Endothelial cell (in vitro differentiated cells): ENCODE measurements around the gene ST6GALNAC4. TPM values are rescaled to one million over a fixed set of nuclear protein-coding genes. Genes with fewer than 3 reads are reported as not detected.

Experiments used
- DNase-seq: peaks from one replicate; pipeline ENCODE4 v3.0.0; 2021; ENCODE audit warnings: low spot score
- H3K27ac Mint-ChIP-seq: one replicate; pipeline ENCODE4 v1.8.0; 2021; ENCODE audit warnings: mixed read lengths, inconsistent platforms; ENCODE audit not compliant: unreplicated experiment
- H3K27me3 Mint-ChIP-seq: one replicate; pipeline ENCODE4 v1.8.0; 2021; ENCODE audit warnings: mild to moderate bottlenecking, moderate library complexity, mixed read lengths, inconsistent platforms; ENCODE audit not compliant: unreplicated experiment
- H3K36me3 Mint-ChIP-seq: one replicate; pipeline ENCODE4 v1.8.0; 2021; ENCODE audit warnings: mild to moderate bottlenecking, low read depth, mixed read lengths, inconsistent platforms; ENCODE audit not compliant: unreplicated experiment
- H3K4me1 Mint-ChIP-seq: one replicate; pipeline ENCODE4 v1.8.0; 2021; ENCODE audit warnings: mild to moderate bottlenecking, mixed read lengths, inconsistent platforms; ENCODE audit not compliant: unreplicated experiment
- H3K4me3 Mint-ChIP-seq: one replicate; pipeline ENCODE4 v1.8.0; 2021; ENCODE audit warnings: mild to moderate bottlenecking, mixed read lengths, inconsistent platforms; ENCODE audit not compliant: unreplicated experiment
- H3K9me3 Mint-ChIP-seq: one replicate; pipeline ENCODE4 v1.8.0; 2021; ENCODE audit warnings: mixed read lengths, inconsistent platforms; ENCODE audit not compliant: unreplicated experiment
- total RNA-seq: library from RNA; stranded (reverse); fragmentation: NEBNext Ultra II Directional; extraction: Animal tissue kit (Norgen Biotek cat#: 25700); gene quantifications from one replicate; pipeline ENCODE4 v1.2.1, GENCODE V29; 2021; ENCODE audit not compliant: unreplicated experiment
- TF ChIP-seq, protein P1 (sequence below): fragments of 200-600 bp; sonication (generic); IDR thresholded peaks from one replicate; pipeline ENCODE4 v1.5.0; 2021; ENCODE audit warnings: antibody characterized with exemption; ENCODE audit not compliant: unreplicated experiment

ST6GALNAC4 gene
- total RNA-seq, 1 donor from 2014 or later = 25.0 TPM

DNA sequence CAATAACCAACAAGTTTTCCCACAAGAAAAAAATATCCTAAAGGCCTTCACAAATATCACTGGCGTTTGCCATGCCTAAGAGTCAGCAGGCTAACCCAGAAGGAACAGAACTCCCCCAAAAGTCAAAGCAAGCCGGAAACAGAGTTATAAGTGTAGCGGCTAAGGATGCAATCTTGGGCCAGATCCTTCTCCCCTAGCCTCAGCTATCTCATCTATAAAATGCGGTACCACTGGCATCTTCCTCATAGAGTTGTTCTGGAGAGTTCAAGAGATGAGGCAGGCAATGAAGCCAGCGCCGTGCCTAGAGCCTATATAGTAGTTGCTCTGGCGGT is 20.2 kb upstream of the ST6GALNAC4 start:
- Mint-ChIP-seq H3K27ac (peak overlapping the region; percentile 91), H3K4me3 (peak overlapping the region; percentile 96), H3K9me3 (no peaks in the 10 kb centered on the region), H3K27me3 (peaks cover 11% of the 10 kb centered on the region), H3K36me3 (peaks cover 12% of the 10 kb centered on the region), H3K4me1 (peaks cover 24% of the 10 kb centered on the region)
- TF ChIP-seq, protein P1, sequence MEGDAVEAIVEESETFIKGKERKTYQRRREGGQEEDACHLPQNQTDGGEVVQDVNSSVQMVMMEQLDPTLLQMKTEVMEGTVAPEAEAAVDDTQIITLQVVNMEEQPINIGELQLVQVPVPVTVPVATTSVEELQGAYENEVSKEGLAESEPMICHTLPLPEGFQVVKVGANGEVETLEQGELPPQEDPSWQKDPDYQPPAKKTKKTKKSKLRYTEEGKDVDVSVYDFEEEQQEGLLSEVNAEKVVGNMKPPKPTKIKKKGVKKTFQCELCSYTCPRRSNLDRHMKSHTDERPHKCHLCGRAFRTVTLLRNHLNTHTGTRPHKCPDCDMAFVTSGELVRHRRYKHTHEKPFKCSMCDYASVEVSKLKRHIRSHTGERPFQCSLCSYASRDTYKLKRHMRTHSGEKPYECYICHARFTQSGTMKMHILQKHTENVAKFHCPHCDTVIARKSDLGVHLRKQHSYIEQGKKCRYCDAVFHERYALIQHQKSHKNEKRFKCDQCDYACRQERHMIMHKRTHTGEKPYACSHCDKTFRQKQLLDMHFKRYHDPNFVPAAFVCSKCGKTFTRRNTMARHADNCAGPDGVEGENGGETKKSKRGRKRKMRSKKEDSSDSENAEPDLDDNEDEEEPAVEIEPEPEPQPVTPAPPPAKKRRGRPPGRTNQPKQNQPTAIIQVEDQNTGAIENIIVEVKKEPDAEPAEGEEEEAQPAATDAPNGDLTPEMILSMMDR = no peak
- DNase-seq = no peak

DNA sequence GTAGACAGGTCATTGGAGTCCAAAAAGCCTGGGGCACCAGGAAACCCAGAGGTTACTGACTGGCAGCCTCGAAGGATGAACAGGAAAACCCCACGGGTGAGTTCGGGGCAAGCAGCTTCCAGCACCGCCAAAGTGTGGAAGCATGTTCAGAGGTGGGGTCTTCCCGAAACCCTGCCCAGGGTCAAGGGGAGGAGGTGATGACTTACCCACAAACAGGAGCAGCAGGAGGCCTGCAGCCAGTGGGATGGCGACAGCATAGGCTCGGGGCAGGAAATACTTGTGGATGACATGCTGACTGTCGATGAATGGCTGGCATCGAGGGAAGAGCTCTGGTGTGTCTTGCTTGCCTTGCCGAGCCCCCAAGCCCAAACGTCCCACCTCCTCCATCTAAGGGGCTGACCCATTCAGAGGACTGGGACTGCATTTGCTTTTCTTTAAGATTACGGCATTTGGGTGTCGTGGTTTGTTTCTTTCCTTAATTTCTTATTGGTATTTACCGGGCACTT is 19.6 kb upstream of the ST6GALNAC4 start:
- Mint-ChIP-seq H3K4me3 (peak overlapping the region; percentile 96), H3K27me3 (peaks cover 10% of the 10 kb centered on the region), H3K4me1 (peaks cover 26% of the 10 kb centered on the region), H3K36me3 (peaks cover 12% of the 10 kb centered on the region), H3K27ac (peak overlapping the region; percentile 91), H3K9me3 (no peaks in the 10 kb centered on the region)
- TF ChIP-seq, protein P1 = no peak
- DNase-seq = no peak

DNA sequence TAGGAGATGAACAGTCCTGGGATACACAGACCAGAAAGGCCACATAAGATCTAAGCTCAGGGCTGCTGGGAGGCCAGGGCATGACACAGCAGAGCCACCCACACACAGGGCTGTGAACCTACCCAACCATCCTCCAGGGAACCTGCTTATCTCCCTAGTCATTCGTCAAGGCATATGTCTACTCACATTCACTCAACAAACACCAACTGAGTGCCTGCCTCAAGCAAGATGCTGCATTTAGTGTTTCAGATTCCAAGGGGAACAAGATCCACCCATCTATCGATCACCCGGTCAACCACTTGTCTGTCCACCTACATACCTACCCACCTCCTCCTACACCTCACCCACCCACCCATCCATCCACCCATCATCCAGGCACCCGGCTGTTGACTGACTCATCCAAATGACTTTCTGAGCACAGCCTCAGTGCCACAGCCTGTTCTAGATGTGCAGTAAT is 19.0 kb upstream of the ST6GALNAC4 start:
- Mint-ChIP-seq H3K27ac (no peak overlapping the region), H3K27me3 (peaks cover 10% of the 10 kb centered on the region), H3K9me3 (no peaks in the 10 kb centered on the region), H3K36me3 (peaks cover 12% of the 10 kb centered on the region), H3K4me3 (peak overlapping the region; percentile 96), H3K4me1 (peaks cover 31% of the 10 kb centered on the region)
- no peak for DNase-seq
- TF ChIP-seq, protein P1 = no peak

DNA sequence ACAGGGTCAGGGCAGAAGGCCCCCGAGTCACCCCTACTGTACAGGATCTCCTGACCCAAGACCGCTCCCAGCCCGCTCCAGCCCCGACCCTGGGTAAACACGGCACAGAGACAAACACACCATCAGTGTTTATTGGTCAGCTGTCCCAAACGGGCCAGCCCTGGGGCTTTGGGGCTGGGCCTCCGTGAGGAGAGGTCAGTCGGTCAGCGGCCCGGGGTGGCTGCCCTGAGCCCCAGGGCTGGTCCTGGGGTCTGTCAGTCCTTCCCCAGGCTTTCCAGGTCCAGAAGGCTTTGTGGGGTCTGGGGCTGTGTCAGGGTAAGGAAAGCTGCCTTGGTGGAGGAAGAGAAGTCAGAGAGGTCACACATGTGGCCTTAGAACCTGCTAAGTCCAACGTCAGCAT is 18.1 kb upstream of the ST6GALNAC4 start:
- TF ChIP-seq, protein P1 = no peak
- peaks cover 10% of the 10 kb centered on the region for H3K27me3 Mint-ChIP-seq
- DNase-seq = no peak
- no peak overlapping the region for H3K27ac Mint-ChIP-seq
- H3K36me3 Mint-ChIP-seq = peaks cover 12% of the 10 kb centered on the region
- peaks cover 31% of the 10 kb centered on the region for H3K4me1 Mint-ChIP-seq
- no peaks in the 10 kb centered on the region for H3K9me3 Mint-ChIP-seq
- no peak overlapping the region for H3K4me3 Mint-ChIP-seq

DNA sequence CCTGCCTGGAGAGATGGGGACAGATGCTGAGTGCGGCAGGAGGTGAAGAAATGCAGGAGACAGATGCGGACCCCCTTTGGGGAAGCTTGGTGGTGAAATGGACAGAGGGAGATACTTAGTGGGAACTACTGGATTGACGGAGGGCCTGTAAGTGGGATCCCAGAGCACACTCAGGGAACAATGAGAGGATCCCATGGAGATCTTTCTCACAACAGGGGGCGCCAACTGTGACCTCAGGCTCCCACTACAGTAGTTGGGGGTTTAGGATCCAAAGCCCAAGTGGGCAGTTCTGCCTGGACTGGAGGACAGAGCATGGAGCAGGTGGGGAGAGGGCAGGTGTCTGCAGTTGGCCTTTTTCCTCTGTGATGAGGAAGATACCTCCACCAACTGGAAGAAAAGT is 17.4 kb upstream of the ST6GALNAC4 start:
- Mint-ChIP-seq H3K4me3 (no peak overlapping the region), H3K27ac (peak overlapping the region; percentile 57), H3K4me1 (peaks cover 31% of the 10 kb centered on the region)

More for the DNA sequence above, 17.4 kb upstream of the ST6GALNAC4 start:
- Mint-ChIP-seq H3K27me3 (peaks cover 10% of the 10 kb centered on the region), H3K36me3 (peaks cover 12% of the 10 kb centered on the region), H3K9me3 (no peaks in the 10 kb centered on the region)
- TF ChIP-seq, protein P1 = no peak
- DNase-seq = no peak
